Hippocampal formation (tissue), 2 donors: ENCODE data around the gene AMPD3.

ENCODE experiments used
- DNase-seq, 2 donors: peaks; one replicate each; lab custom pipeline; 2025; lab: John Stamatoyannopoulos, UW

The AMPD3 gene

GRCh38 chr11:10503777-10504480 lies 48.9 kb downstream of the AMPD3 start:
- no peak for DNase-seq

- DNase-seq = no peak
Measured at GRCh38 chr11:10504490-10504889, 49.4 kb downstream of the AMPD3 start.

GRCh38 chr11:10505278-10506007 lies 50.4 kb downstream of the AMPD3 start:
- DNase-seq = no peak

- DNase-seq = no peak
Measured at GRCh38 chr11:10506008-10506370, 50.9 kb downstream of the AMPD3 start.

GRCh38 chr11:10511181-10511621 lies 56.1 kb downstream of the AMPD3 start:
- DNase-seq = peak in 1 of 2 donors; percentile 15

GRCh38 chr11:10514202-10514601 lies 59.1 kb downstream of the AMPD3 start:
- DNase-seq = peak in 1 of 2 donors; percentile 33

- DNase-seq = no peak
Measured at GRCh38 chr11:10514709-10515108, 59.6 kb downstream of the AMPD3 start.

- DNase-seq = no peak
Measured at GRCh38 chr11:10515418-10515817, 60.4 kb downstream of the AMPD3 start.

GRCh38 chr11:10518123-10518522 lies 63.1 kb downstream of the AMPD3 start:
- no peak for DNase-seq

GRCh38 chr11:10518891-10519290 lies 63.8 kb downstream of the AMPD3 start:
- peak in 1 of 2 donors; percentile 5 for DNase-seq

GRCh38 chr11:10519630-10520029 lies 64.6 kb downstream of the AMPD3 start:
- no peak for DNase-seq

GRCh38 chr11:10520562-10520961 lies 65.5 kb downstream of the AMPD3 start:
- no peak for DNase-seq

- DNase-seq = peak in 1 of 2 donors; percentile 87
Measured at GRCh38 chr11:10522276-10522675, 67.2 kb downstream of the AMPD3 start.

GRCh38 chr11:10522921-10523320 lies 67.9 kb downstream of the AMPD3 start:
- no peak for DNase-seq

GRCh38 chr11:10524471-10524870 lies 69.4 kb downstream of the AMPD3 start:
- DNase-seq = no peak

GRCh38 chr11:10526974-10527918 lies 72.2 kb downstream of the AMPD3 start:
- peak; percentile 32 to 75 for DNase-seq

- DNase-seq = no peak
Measured at GRCh38 chr11:10528121-10528520, 73.1 kb downstream of the AMPD3 start.

- DNase-seq = no peak
Measured at GRCh38 chr11:10529279-10529678, 74.2 kb downstream of the AMPD3 start.

- DNase-seq = no peak
Measured at GRCh38 chr11:10532526-10532925, 77.5 kb downstream of the AMPD3 start.

GRCh38 chr11:10533323-10533722 lies 78.3 kb downstream of the AMPD3 start:
- no peak for DNase-seq

- no peak for DNase-seq
Measured at GRCh38 chr11:10534316-10534715, 79.3 kb downstream of the AMPD3 start.

GRCh38 chr11:10537600-10537999 lies 82.5 kb downstream of the AMPD3 start:
- no peak for DNase-seq
